Fibroblast of lung (primary cell): Measurements from ENCODE around the gene GBX2. TPM values are rescaled to one million over a fixed set of nuclear protein-coding genes. Genes with fewer than 3 reads are reported as not detected.

Experiments
- DNase-seq, 2 donors: peaks; one replicate each; pipeline versions ENCODE4 v3.0.0 to v3.0.0-alpha.2; 2010; ENCODE audit warnings: low read depth in 2 of 2
- H2AFZ ChIP-seq: 2 replicates; pipeline ENCODE4 v1.5.1; 2012; ENCODE audit warnings: low read length, control low read depth, inconsistent platforms
- H3K27ac ChIP-seq: 2 replicates; pipeline ENCODE4 v1.5.1; 2011; ENCODE audit warnings: low read length, control low read depth; ENCODE audit not compliant: insufficient read depth
- H3K27me3 ChIP-seq: 2 replicates; pipeline ENCODE4 v1.5.1; 2011; ENCODE audit warnings: mild to moderate bottlenecking, low read length; ENCODE audit not compliant: control insufficient read depth, insufficient read depth
- H3K36me3 ChIP-seq: 2 replicates; pipeline ENCODE4 v1.5.1; 2011; ENCODE audit warnings: low read length; ENCODE audit not compliant: control insufficient read depth, insufficient read depth
- H3K4me1 ChIP-seq: 2 replicates; pipeline ENCODE4 v1.5.1; 2011; ENCODE audit warnings: low read length; ENCODE audit not compliant: control insufficient read depth, insufficient read depth; ENCODE audit errors: extremely low read depth
- H3K4me2 ChIP-seq: 2 replicates; pipeline ENCODE4 v1.5.1; 2011; ENCODE audit warnings: low read length, control low read depth; ENCODE audit not compliant: insufficient read depth; ENCODE audit errors: extremely low read depth
- H3K4me3 ChIP-seq, 4 experiments: fragments of 200-600 bp in 1 of 4; sonication (generic) in 1 of 4; replicated peaks in 1 of 4; 2 replicates each; pipeline ENCODE4 v1.5.1; 2011 to 2016; ENCODE audit warnings: low read length in 4 of 4, low read depth in 3 of 4, mild to moderate bottlenecking in 3 of 4, control low read depth in 2 of 4, inconsistent platforms in 1 of 4, mixed read lengths in 1 of 4; ENCODE audit not compliant: insufficient read depth in 1 of 4; ENCODE audit errors: control extremely low read depth in 1 of 4
- H3K79me2 ChIP-seq: 2 replicates; pipeline ENCODE4 v1.5.1; 2012; ENCODE audit warnings: mild to moderate bottlenecking, low read length, inconsistent platforms; ENCODE audit not compliant: control insufficient read depth, insufficient read depth
- H3K9ac ChIP-seq: 2 replicates; pipeline ENCODE4 v1.5.1; 2011; ENCODE audit warnings: mild to moderate bottlenecking, low read length, control low read depth; ENCODE audit not compliant: insufficient read depth
- H3K9me3 ChIP-seq: 2 replicates; pipeline ENCODE4 v1.5.1; 2012; ENCODE audit warnings: low read depth, low read length; ENCODE audit not compliant: control insufficient read depth, insufficient read depth
- H4K20me1 ChIP-seq: 2 replicates; pipeline ENCODE4 v1.5.1; 2011; ENCODE audit warnings: low read length; ENCODE audit not compliant: control insufficient read depth, insufficient read depth; ENCODE audit errors: extremely low read depth
- EZH2 ChIP-seq: IDR thresholded peaks from 2 replicates; pipeline ENCODE4 v1.5.1; 2012; ENCODE audit warnings: low read length, control low read depth, mild to moderate bottlenecking; ENCODE audit errors: missing control alignments
- polyA plus RNA-seq, 2 donors: library from polyadenylated mRNA; depleted of rRNA in 1 of 2; stranded (reverse) in 1 of 2; unstranded in 1 of 2; fragments of >200 nt; gene quantifications; 2 replicates each; pipeline ENCODE4 v1.2.1, GENCODE V29; 2011 to 2012; ENCODE audit warnings: missing spikeins in 1 of 2
- total RNA-seq: library from RNA; depleted of rRNA; stranded (reverse); fragments of >200 nt; gene quantifications from 2 replicates; pipeline ENCODE4 v1.2.1, GENCODE V29; 2014
- TF ChIP-seq, protein P1 (sequence below), 2 donors: IDR thresholded peaks in 1 of 2; conservative IDR thresholded peaks in 1 of 2; 1 replicate in 1 of 2; 2 replicates in 1 of 2; pipeline ENCODE4 v1.5.1; 2011 to 2012; ENCODE audit warnings: low read length in 2 of 2, control low read depth in 1 of 2, inconsistent platforms in 1 of 2, low read depth in 1 of 2, mild to moderate bottlenecking in 1 of 2

The GBX2 gene
- total and polyA plus RNA-seq, 2 donors (not counting 1 experiment from before 2014, with no cell fraction given), result 0.25 TPM; not detected in 1

DNA sequence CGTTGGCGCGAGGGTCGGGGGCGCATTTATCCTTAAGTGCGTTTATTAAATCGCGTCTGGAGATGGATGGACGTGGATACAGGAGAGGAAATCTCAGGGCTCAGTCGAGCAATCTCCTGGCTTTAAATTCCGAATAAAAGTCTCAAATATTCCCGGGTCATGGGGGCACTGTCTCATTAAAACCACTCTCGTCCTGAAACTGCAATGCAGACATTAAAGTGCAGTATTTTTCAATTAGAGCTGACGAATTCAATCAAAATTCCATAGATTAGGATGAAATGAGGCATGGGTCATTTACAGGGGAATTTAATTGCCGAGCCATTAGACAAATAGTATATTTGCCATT, 10.7 kb upstream of the GBX2 start:
- no peak overlapping the region for H2AFZ ChIP-seq
- no peak overlapping the region for H3K9ac ChIP-seq
- H3K9me3 ChIP-seq, result no peaks in the 10 kb centered on the region
- no peaks in the 10 kb centered on the region for H3K79me2 ChIP-seq
- peak in 1 of 2 donors; percentile 17 for DNase-seq
- H4K20me1 ChIP-seq, result no peaks in the 10 kb centered on the region
- peaks cover 2% of the 10 kb centered on the region for H3K4me1 ChIP-seq
- no peak for TF ChIP-seq EZH2
- TF ChIP-seq, protein P1, sequence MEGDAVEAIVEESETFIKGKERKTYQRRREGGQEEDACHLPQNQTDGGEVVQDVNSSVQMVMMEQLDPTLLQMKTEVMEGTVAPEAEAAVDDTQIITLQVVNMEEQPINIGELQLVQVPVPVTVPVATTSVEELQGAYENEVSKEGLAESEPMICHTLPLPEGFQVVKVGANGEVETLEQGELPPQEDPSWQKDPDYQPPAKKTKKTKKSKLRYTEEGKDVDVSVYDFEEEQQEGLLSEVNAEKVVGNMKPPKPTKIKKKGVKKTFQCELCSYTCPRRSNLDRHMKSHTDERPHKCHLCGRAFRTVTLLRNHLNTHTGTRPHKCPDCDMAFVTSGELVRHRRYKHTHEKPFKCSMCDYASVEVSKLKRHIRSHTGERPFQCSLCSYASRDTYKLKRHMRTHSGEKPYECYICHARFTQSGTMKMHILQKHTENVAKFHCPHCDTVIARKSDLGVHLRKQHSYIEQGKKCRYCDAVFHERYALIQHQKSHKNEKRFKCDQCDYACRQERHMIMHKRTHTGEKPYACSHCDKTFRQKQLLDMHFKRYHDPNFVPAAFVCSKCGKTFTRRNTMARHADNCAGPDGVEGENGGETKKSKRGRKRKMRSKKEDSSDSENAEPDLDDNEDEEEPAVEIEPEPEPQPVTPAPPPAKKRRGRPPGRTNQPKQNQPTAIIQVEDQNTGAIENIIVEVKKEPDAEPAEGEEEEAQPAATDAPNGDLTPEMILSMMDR (conservative IDR thresholded peaks at IDR 0.05 in 1 of 2, IDR thresholded peaks at IDR 0.05 in 1 of 2; ENCODE audit: low read depth in 1 of 2, low read length in 2 of 2), result no peak
- no peak overlapping the region for H3K27ac ChIP-seq
- no peaks in the 10 kb centered on the region for H3K36me3 ChIP-seq
- peak overlapping the region in 3 of 4 experiments; percentile 27 to 56 (median 38) for H3K4me3 ChIP-seq
- H3K4me2 ChIP-seq, result peak overlapping the region; percentile 82
- H3K27me3 ChIP-seq, result peaks cover 15% of the 10 kb centered on the region

- TF ChIP-seq, protein P1 (conservative IDR thresholded peaks at IDR 0.05 in 1 of 2, IDR thresholded peaks at IDR 0.05 in 1 of 2; ENCODE audit: low read depth in 1 of 2, low read length in 2 of 2), result peak; percentile 67 to 82
- TF ChIP-seq EZH2, result no peak
Measured at GRCh38 chr2:236177967-236178889, 10.0 kb upstream of the GBX2 start.

DNA sequence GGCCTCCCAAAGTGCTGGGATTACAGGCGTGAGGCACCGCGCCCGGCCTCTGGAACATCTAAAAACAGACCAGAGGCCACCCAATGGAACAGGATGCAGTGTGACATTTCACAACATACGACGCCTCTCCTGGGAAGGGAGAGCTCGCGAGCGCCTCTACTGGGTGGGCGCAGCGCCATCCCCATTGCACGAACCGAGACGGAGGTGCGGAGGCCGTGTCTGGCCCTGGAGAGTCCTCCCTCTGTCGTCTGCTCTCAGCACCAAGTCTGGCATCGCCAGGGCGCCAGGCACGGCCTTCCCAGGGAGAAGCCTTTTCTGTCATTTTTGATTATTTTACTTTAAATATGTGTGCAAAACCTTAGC, 9.4 kb upstream of the GBX2 start:
- Histone ChIP-seq H3K36me3 (no peaks in the 10 kb centered on the region), H3K27ac (no peak overlapping the region), H3K4me1 (peaks cover 2% of the 10 kb centered on the region), H3K79me2 (no peaks in the 10 kb centered on the region), H3K9ac (no peak overlapping the region), H3K27me3 (peaks cover 27% of the 10 kb centered on the region), H2AFZ (no peak overlapping the region), H3K9me3 (no peaks in the 10 kb centered on the region), H3K4me3 (peak overlapping the region in 1 of 4 experiments; percentile 56), H4K20me1 (no peaks in the 10 kb centered on the region), H3K4me2 (peak overlapping the region; percentile 82)
- DNase-seq, result peak in 1 of 2 donors; percentile 19
- TF ChIP-seq, protein P1 (conservative IDR thresholded peaks at IDR 0.05 in 1 of 2, IDR thresholded peaks at IDR 0.05 in 1 of 2; ENCODE audit: low read depth in 1 of 2, low read length in 2 of 2), result peak in 1 of 2 donors; percentile 31
- no peak for TF ChIP-seq EZH2

More at GRCh38 chr2:236177967-236178889, 10.0 kb upstream of the GBX2 start:
- Histone ChIP-seq H4K20me1 (no peaks in the 10 kb centered on the region), H3K36me3 (no peaks in the 10 kb centered on the region), H2AFZ (peak overlapping the region; percentile 62), H3K9me3 (no peaks in the 10 kb centered on the region), H3K4me1 (peaks cover 2% of the 10 kb centered on the region), H3K4me3 (peak overlapping the region; percentile 32 to 58 (median 50)), H3K79me2 (no peaks in the 10 kb centered on the region), H3K4me2 (peak overlapping the region; percentile 82), H3K27me3 (peaks cover 20% of the 10 kb centered on the region), H3K27ac (no peak overlapping the region), H3K9ac (peak overlapping the region; percentile 26)
- DNase-seq, result peak; percentile 47 to 49
